Liver (tissue), 9 donors: ENCODE results near the gene ZNF808. TPM values are rescaled to one million over a fixed set of nuclear protein-coding genes. Genes with fewer than 3 reads are reported as not detected.
A peak's percentile ranks its signal among the peaks of the same experiment; 100 is the strongest.
"Not testable (repeated sequence)": the region's sequence is repeated elsewhere in the genome, so short reads cannot be mapped to it uniquely, and the experiment has no call there.

Experiments used
- DNase-seq: peaks from one replicate; pipeline ENCODE4 v3.0.0-alpha.2; 2017; ENCODE audit warnings: low spot score
- H3K27ac ChIP-seq, 2 donors: one replicate each; pipeline ENCODE4 v1.7.0; 2013; ENCODE audit warnings: inconsistent platforms in 2 of 2, low read length in 2 of 2, control low read depth in 1 of 2, low read depth in 1 of 2, mild to moderate bottlenecking in 1 of 2
- H3K27me3 ChIP-seq, 4 donors: one replicate each; pipeline versions ENCODE4 v1.6.1 to v1.7.0; 2013; ENCODE audit warnings: low read length in 3 of 4, inconsistent platforms in 1 of 4, mild to moderate bottlenecking in 1 of 4, moderate library complexity in 1 of 4; ENCODE audit not compliant: control insufficient read depth in 4 of 4, insufficient read depth in 4 of 4
- H3K36me3 ChIP-seq, 4 donors: one replicate each; pipeline versions ENCODE4 v1.6.1 to v1.7.0; 2013; ENCODE audit warnings: low read length in 3 of 4, mild to moderate bottlenecking in 3 of 4, low read depth in 1 of 4, moderate library complexity in 1 of 4; ENCODE audit not compliant: control insufficient read depth in 4 of 4, insufficient read depth in 3 of 4
- H3K4me1 ChIP-seq, 4 donors: one replicate each; pipeline versions ENCODE4 v1.6.1 to v1.7.0; 2013; ENCODE audit warnings: low read length in 3 of 4, mild to moderate bottlenecking in 3 of 4, moderate library complexity in 1 of 4; ENCODE audit not compliant: control insufficient read depth in 4 of 4, insufficient read depth in 4 of 4
- H3K4me3 ChIP-seq, 3 donors: one replicate each; pipeline versions ENCODE4 v1.6.1 to v1.7.0; 2013; ENCODE audit warnings: low read length in 3 of 3, control low read depth in 1 of 3, low read depth in 1 of 3, mild to moderate bottlenecking in 1 of 3
- H3K9ac ChIP-seq, 2 donors: one replicate each; pipeline ENCODE4 v1.7.0; 2013; ENCODE audit warnings: low read length in 2 of 2, mild to moderate bottlenecking in 2 of 2, moderate library complexity in 2 of 2, control low read depth in 1 of 2, low read depth in 1 of 2
- H3K9me3 ChIP-seq, 4 donors: one replicate each; pipeline versions ENCODE4 v1.6.1 to v1.7.0; 2013; ENCODE audit warnings: low read length in 3 of 4; ENCODE audit not compliant: control insufficient read depth in 4 of 4
- EGR1 ChIP-seq, 2 donors: IDR thresholded peaks; 2 replicates each; pipeline ENCODE4 v1.6.1; 2016 to 2018; ENCODE audit warnings: antibody characterized with exemption in 2 of 2, low read depth in 2 of 2
- FOXA2 ChIP-seq: IDR thresholded peaks from 2 replicates; pipeline ENCODE4 v1.6.1; 2016; ENCODE audit warnings: antibody characterized with exemption
- HNF4G ChIP-seq: IDR thresholded peaks from 2 replicates; pipeline ENCODE4 v1.6.1; 2016; ENCODE audit warnings: antibody characterized with exemption
- JUND ChIP-seq, 2 donors: IDR thresholded peaks; 2 replicates each; pipeline ENCODE4 v1.6.1; 2016; ENCODE audit warnings: antibody characterized with exemption in 2 of 2
- NR2F2 ChIP-seq: IDR thresholded peaks from 2 replicates; pipeline ENCODE4 v1.6.1; 2016; ENCODE audit warnings: antibody characterized with exemption
- TAF1 ChIP-seq: conservative IDR thresholded peaks from 2 replicates; pipeline ENCODE4 v1.6.1; 2016; ENCODE audit warnings: antibody characterized with exemption, mild to moderate bottlenecking
- YY1 ChIP-seq: IDR thresholded peaks from 2 replicates; pipeline ENCODE4 v1.6.1; 2016; ENCODE audit warnings: antibody characterized with exemption, mild to moderate bottlenecking
- WGBS: extraction: QIAGEN DNeasy Blood & Tissue Kit; methylation state at CpG from one replicate; pipeline ENCODE4 v1.1.7; 2013; 5-methylcytosine and 5-hydroxymethylcytosine counted together
- polyA plus RNA-seq, 2 donors: library from polyadenylated mRNA; stranded (reverse) in 1 of 2; unstranded in 1 of 2; fragments of 200-250 nt in 1 of 2; fragments of >200 nt in 1 of 2; fragmentation: Nextera tagmentation in 1 of 2; extraction: Ambion mirVana in 1 of 2; gene quantifications; one replicate each; pipeline versions ENCODE4 v1.2.1 to v1.2.3, GENCODE V29; 2013 to 2015
- total RNA-seq, 2 donors: library from RNA; depleted of rRNA; stranded (reverse); fragments of >200 nt; gene quantifications; one replicate each; pipeline ENCODE4 v1.2.3, GENCODE V29; 2014
- TF ChIP-seq, protein P1 (sequence below): IDR thresholded peaks from 2 replicates; pipeline ENCODE4 v1.6.1; 2016; ENCODE audit warnings: antibody characterized with exemption
- TF ChIP-seq, protein P2 (sequence below): IDR thresholded peaks from 2 replicates; pipeline ENCODE4 v1.6.1; 2016; ENCODE audit warnings: antibody characterized with exemption
- TF ChIP-seq, protein P3 (sequence below): fragments of 150-350 bp; IDR thresholded peaks from 2 replicates; pipeline ENCODE4 v1.5.1; 2017; ENCODE audit warnings: improper control_type of control experiment, low read depth, low read length; ENCODE audit not compliant: missing input control
- donor health status: healthy.
- donor health status: healthy.
- donor health status: healthy.
- donor health status: healthy.
- donor health status: healthy.

ZNF808 gene
- total and polyA plus RNA-seq, 4 donors: 0.88 to 9.4 (median 5.2) TPM

DNA sequence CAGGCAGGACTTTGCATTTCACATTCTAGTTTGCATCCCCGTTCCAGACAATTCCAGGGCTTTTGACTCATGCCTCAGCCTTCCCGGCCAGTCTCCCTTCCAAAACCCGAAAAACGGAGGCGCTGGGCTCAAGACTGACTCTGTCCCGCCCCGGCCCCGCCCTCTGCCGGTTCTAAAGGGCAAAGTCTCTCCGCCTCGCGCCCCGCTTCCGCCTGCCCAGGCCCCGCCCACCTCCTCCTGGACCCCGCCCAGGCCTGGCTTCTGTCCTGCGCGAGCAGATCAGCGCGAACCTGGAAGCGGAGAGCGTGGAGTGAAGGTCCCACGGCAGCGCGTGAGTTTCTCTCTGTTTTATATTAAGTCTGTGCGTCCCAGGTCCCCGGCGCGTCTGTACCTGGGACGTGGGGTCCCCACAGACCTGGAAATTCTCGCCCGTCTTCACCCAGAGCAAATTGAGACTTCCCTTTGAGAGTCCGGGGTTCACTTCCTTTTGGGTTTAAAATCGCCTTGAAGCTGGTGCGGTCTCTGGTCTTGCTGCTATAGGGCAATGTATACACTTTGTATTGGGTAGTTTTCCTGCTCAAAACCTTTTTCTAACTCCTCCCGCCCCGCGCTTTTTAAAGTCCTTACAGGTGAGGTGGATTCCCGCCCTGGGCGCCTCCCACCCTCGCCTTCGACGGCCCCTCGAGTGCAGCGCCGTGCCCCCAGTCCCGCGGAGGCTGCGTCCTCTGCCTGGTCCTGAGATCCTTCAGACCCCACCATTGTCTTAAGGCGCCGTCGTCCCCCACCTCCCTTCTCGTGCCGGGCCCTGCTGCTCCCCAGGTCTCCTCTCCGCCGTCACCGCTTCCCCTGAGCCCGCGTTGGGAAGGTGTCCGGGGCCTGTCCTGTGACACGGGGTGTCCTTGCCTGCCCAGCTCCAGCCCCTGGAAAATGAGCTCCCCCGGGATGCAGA, 73.8 kb downstream of the ZNF808 start (continued):
- TF ChIP-seq EGR1 (IDR thresholded peaks at IDR 0.05; ENCODE audit: low read depth in 2 of 2) (peak in 1 of 2 donors; percentile 44), HNF4G (peak; percentile 78), TAF1 (no peak)
- TF ChIP-seq, protein P1, sequence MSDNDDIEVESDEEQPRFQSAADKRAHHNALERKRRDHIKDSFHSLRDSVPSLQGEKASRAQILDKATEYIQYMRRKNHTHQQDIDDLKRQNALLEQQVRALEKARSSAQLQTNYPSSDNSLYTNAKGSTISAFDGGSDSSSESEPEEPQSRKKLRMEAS: peak; percentile 31

DNA sequence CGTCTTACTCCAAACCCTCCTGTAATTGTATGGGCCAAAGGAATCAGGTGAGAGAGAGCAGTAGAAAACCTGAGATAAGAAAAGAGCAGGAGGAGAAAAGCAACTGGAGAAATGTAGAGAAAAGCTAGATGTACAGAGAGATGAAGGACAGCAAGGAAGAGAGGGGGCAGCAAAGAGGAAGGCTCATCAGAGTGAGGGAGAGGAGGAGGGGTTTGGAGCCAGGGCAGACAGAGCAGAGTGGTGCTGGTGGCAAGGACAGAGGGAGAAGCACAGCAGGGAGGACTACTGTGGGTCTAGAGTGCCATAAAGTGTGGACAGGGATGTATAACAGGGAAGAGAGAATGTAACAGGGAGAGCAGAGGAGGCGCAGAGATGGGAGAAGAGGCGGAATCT, 74.5 kb downstream of the ZNF808 start:
- H3K27me3 ChIP-seq, H3K36me3 ChIP-seq, H3K27ac ChIP-seq, DNase-seq, H3K9ac ChIP-seq: not testable (repeated sequence)
- Histone ChIP-seq H3K4me1 (peaks cover 0 to 11% (median 1%) of the 10 kb centered on the region in 4 donors), H3K4me3 (peak overlapping the region; percentile 58 to 70 (median 62)), H3K9me3 (peaks cover 7 to 22% (median 15%) of the 10 kb centered on the region in 4 donors)
- WGBS: 64% methylated on average over 3 of the region's 3 CpGs

DNA sequence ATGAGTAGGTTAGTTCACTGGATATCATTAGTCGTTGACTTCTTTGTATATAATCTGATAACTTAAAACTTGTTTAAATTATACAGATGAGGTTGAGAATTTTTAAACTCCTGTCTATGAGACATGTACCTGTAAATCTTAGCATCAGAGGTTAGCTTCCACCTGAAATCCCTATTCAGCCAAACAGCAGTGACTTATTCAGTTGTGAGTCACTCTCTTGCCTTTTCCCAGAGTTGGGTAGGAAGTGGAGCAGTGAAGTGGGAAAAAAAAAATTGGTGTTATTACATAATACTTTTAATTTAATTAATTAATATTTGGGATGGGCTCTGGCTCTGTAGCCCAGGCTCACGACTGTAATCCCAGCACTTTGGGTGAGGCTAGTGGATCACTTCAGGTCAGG, 75.5 kb downstream of the ZNF808 start:
- Histone ChIP-seq H3K27me3 (no peaks in the 10 kb centered on the region), H3K27ac (no peak overlapping the region), H3K9ac (no peak overlapping the region), H3K9me3 (peaks cover 6 to 20% (median 13%) of the 10 kb centered on the region in 4 donors), H3K4me1 (peaks cover 0 to 11% (median 1%) of the 10 kb centered on the region in 4 donors), H3K4me3 (no peak overlapping the region), H3K36me3 (no peaks in the 10 kb centered on the region)
- WGBS: 92% methylated on average over 2 of the region's 2 CpGs
- TF ChIP-seq, protein P2, sequence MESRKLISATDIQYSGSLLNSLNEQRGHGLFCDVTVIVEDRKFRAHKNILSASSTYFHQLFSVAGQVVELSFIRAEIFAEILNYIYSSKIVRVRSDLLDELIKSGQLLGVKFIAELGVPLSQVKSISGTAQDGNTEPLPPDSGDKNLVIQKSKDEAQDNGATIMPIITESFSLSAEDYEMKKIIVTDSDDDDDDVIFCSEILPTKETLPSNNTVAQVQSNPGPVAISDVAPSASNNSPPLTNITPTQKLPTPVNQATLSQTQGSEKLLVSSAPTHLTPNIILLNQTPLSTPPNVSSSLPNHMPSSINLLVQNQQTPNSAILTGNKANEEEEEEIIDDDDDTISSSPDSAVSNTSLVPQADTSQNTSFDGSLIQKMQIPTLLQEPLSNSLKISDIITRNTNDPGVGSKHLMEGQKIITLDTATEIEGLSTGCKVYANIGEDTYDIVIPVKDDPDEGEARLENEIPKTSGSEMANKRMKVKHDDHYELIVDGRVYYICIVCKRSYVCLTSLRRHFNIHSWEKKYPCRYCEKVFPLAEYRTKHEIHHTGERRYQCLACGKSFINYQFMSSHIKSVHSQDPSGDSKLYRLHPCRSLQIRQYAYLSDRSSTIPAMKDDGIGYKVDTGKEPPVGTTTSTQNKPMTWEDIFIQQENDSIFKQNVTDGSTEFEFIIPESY: no peak
- TF ChIP-seq TAF1: no peak
- TF ChIP-seq, protein P1: no peak
- TF ChIP-seq, protein P3, sequence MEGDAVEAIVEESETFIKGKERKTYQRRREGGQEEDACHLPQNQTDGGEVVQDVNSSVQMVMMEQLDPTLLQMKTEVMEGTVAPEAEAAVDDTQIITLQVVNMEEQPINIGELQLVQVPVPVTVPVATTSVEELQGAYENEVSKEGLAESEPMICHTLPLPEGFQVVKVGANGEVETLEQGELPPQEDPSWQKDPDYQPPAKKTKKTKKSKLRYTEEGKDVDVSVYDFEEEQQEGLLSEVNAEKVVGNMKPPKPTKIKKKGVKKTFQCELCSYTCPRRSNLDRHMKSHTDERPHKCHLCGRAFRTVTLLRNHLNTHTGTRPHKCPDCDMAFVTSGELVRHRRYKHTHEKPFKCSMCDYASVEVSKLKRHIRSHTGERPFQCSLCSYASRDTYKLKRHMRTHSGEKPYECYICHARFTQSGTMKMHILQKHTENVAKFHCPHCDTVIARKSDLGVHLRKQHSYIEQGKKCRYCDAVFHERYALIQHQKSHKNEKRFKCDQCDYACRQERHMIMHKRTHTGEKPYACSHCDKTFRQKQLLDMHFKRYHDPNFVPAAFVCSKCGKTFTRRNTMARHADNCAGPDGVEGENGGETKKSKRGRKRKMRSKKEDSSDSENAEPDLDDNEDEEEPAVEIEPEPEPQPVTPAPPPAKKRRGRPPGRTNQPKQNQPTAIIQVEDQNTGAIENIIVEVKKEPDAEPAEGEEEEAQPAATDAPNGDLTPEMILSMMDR: no peak
- no peak for TF ChIP-seq JUND (IDR thresholded peaks at IDR 0.05)
- no peak for TF ChIP-seq FOXA2
- TF ChIP-seq YY1: no peak
- no peak for TF ChIP-seq NR2F2
- no peak for TF ChIP-seq HNF4G
- TF ChIP-seq EGR1 (IDR thresholded peaks at IDR 0.05; ENCODE audit: low read depth in 2 of 2): no peak
- DNase-seq: no peak
